CD4-positive, alpha-beta memory T cell (primary cell): Measurements from ENCODE around the gene RAB27A. TPM values are rescaled to one million over a fixed set of nuclear protein-coding genes. Genes with fewer than 3 reads are reported as not detected.
A peak's percentile ranks its signal among the peaks of the same experiment; 100 is the strongest.
"Not testable (repeated sequence)": the region's sequence is repeated elsewhere in the genome, so short reads cannot be mapped to it uniquely, and the experiment has no call there.

ENCODE experiments used
- CTCF ChIA-PET: fragments of 350-600 bp; sonication (Branson Sonifier 250); formaldehyde crosslinking; loops from one replicate; lab custom pipeline; 2021; ENCODE audit warnings: inconsistent platforms; ENCODE audit not compliant: partially characterized antibody; lab: Charles Lee
- POLR2A ChIA-PET: fragments of 350-600 bp; sonication (Branson Sonifier 250); formaldehyde crosslinking; loops from one replicate; lab custom pipeline; 2021; ENCODE audit not compliant: partially characterized antibody; lab: Charles Lee
- DNase-seq, 5 donors: peaks; one replicate each; pipeline versions ENCODE4 v3.0.0 to v3.0.0-alpha.2; 2020 to 2022; ENCODE audit warnings: mixed read lengths in 1 of 5
- H3K27ac ChIP-seq: one replicate; pipeline ENCODE4 v1.7.0; 2013; ENCODE audit warnings: low read depth, low read length
- H3K27me3 ChIP-seq: 2 replicates; pipeline ENCODE4 v1.7.0; 2013; ENCODE audit warnings: mild to moderate bottlenecking, low read length, moderate library complexity; ENCODE audit not compliant: insufficient read depth
- H3K36me3 ChIP-seq: 2 replicates; pipeline ENCODE4 v1.7.0; 2013; ENCODE audit warnings: mild to moderate bottlenecking, low read length, moderate library complexity; ENCODE audit not compliant: insufficient read depth
- H3K4me1 ChIP-seq: 2 replicates; pipeline ENCODE4 v1.7.0; 2013; ENCODE audit warnings: mild to moderate bottlenecking, low read length, moderate library complexity; ENCODE audit not compliant: insufficient read depth
- H3K4me3 ChIP-seq, 2 donors: one replicate each; pipeline ENCODE4 v1.7.0; 2013; ENCODE audit warnings: low read length in 2 of 2, mild to moderate bottlenecking in 1 of 2
- H3K9me3 ChIP-seq, 2 donors: one replicate each; pipeline ENCODE4 v1.7.0; 2013; ENCODE audit warnings: low read length in 2 of 2, control low read depth in 1 of 2; ENCODE audit not compliant: control insufficient read depth in 1 of 2
- H3K27ac Mint-ChIP-seq, 7 donors: one replicate each; pipeline ENCODE4 v1.8.0; 2020 to 2021; ENCODE audit warnings: mixed read lengths in 7 of 7, mild to moderate bottlenecking in 6 of 7, inconsistent platforms in 3 of 7, moderate library complexity in 3 of 7
- H3K27me3 Mint-ChIP-seq, 2 donors: one replicate each; pipeline ENCODE4 v1.8.0; 2020 to 2021; ENCODE audit warnings: mixed read lengths in 2 of 2
- H3K36me3 Mint-ChIP-seq, 2 donors: one replicate each; pipeline ENCODE4 v1.8.0; 2020 to 2021; ENCODE audit warnings: mixed read lengths in 2 of 2, inconsistent platforms in 1 of 2, mild to moderate bottlenecking in 1 of 2
- H3K4me1 Mint-ChIP-seq, 4 donors: one replicate each; pipeline ENCODE4 v1.8.0; 2020 to 2021; ENCODE audit warnings: mixed read lengths in 4 of 4, mild to moderate bottlenecking in 1 of 4
- H3K4me3 Mint-ChIP-seq, 8 donors: one replicate each; pipeline ENCODE4 v1.8.0; 2020 to 2021; ENCODE audit warnings: mixed read lengths in 8 of 8, mild to moderate bottlenecking in 7 of 8, moderate library complexity in 6 of 8, inconsistent platforms in 3 of 8
- H3K9me3 Mint-ChIP-seq, 8 donors: one replicate each; pipeline ENCODE4 v1.8.0; 2020 to 2021; ENCODE audit warnings: mixed read lengths in 8 of 8, mild to moderate bottlenecking in 5 of 8, inconsistent platforms in 3 of 8, moderate library complexity in 1 of 8
- intact Hi-C: fragments of 100-400 bp; cut with micrococcal nuclease; formaldehyde crosslinking; loops from one replicate; pipeline ENCODE4 v1.15.1; 2023
- polyA plus RNA-seq, 2 donors: library from polyadenylated mRNA; unstranded; fragments of 300-500 nt; fragmentation: Illumina TruSeq; gene quantifications; one replicate each; pipeline ENCODE4 v1.2.3, GENCODE V29; 2021
- total RNA-seq, 2 experiments: library from RNA; stranded (reverse); gene quantifications; one replicate each; pipeline ENCODE4 v1.2.3, GENCODE V29; 2021

RAB27A gene
- total and polyA plus RNA-seq, 4 experiments from 2014 or later: 44.6 to 55.7 (median 52.3) TPM

GRCh38 chr15:55320238-55320550, 30.6 kb upstream of the RAB27A start:
- H3K27me3 ChIP-seq: no peaks in the 10 kb centered on the region
- no peak overlapping the region for H3K4me3 ChIP-seq
- H3K27ac Mint-ChIP-seq: peak overlapping the region in 6 of 7 donors; percentile 35 to 100 (median 62)
- intact Hi-C loops: no loop called here
- peaks cover 0 to 6% (median 0%) of the 10 kb centered on the region in 8 donors for H3K9me3 Mint-ChIP-seq
- peak in 1 of 5 donors; percentile 6 for DNase-seq
- peaks cover 27 to 39% of the 10 kb centered on the region in 2 donors for H3K36me3 Mint-ChIP-seq
- CTCF ChIA-PET: interaction anchor here (1.6 to 2.1 kb wide), 3 partner anchors 29 to 123 kb away, joined by 5 to 14 read pairs (median 11); partner anchors contain the start of gene RSL24D1
- no peaks in the 10 kb centered on the region for H3K36me3 ChIP-seq
- no peaks in the 10 kb centered on the region for H3K9me3 ChIP-seq
- no peaks in the 10 kb centered on the region for H3K27me3 Mint-ChIP-seq
- H3K27ac ChIP-seq: no peak overlapping the region
- peak overlapping the region; percentile 65 to 99 (median 82) for H3K4me3 Mint-ChIP-seq
- peaks cover 37 to 73% (median 57%) of the 10 kb centered on the region in 4 donors for H3K4me1 Mint-ChIP-seq
- H3K4me1 ChIP-seq: peaks cover 66% of the 10 kb centered on the region
- POLR2A ChIA-PET: interaction anchor here (1.4 to 3.3 kb wide), 4 partner anchors 29 to 124 kb away, joined by 3 to 48 read pairs (median 15); partner anchors contain the start of genes CCPG1, PIERCE2 and RSL24D1

GRCh38 chr15:55319537-55320237, 30.1 kb upstream of the RAB27A start:
- H3K4me3 Mint-ChIP-seq: peak overlapping the region; percentile 96 to 100 (median 98)
- H3K36me3 Mint-ChIP-seq: peaks cover 27 to 39% of the 10 kb centered on the region in 2 donors
- H3K27ac Mint-ChIP-seq: peak overlapping the region; percentile 99 to 100 (median 100)
- Histone ChIP-seq H3K9me3 (no peaks in the 10 kb centered on the region), H3K4me1 (peaks cover 64% of the 10 kb centered on the region), H3K27ac (peak overlapping the region; percentile 93), H3K27me3 (no peaks in the 10 kb centered on the region), H3K4me3 (peak overlapping the region; percentile 98 to 100), H3K36me3 (no peaks in the 10 kb centered on the region)
- peaks cover 41 to 78% (median 61%) of the 10 kb centered on the region in 4 donors for H3K4me1 Mint-ChIP-seq
- CTCF ChIA-PET: interaction anchor here (0.9 to 2.2 kb wide), 9 partner anchors 11 to 122 kb away, joined by 3 to 14 read pairs (median 6); partner anchors contain the start of genes CCPG1, PIERCE2 and RSL24D1
- intact Hi-C loops: loop anchor here (1.0 to 2.0 kb wide), 4 partner anchors 29 to 122 kb away; partner anchors contain the start of genes CCPG1 and PIERCE2
- H3K27me3 Mint-ChIP-seq: no peaks in the 10 kb centered on the region
- POLR2A ChIA-PET: interaction anchor here (0.7 to 3.3 kb wide), 19 partner anchors 13 to 924 kb away, joined by 3 to 48 read pairs (median 5); partner anchors contain the start of genes CCPG1, PIERCE2, RAB27A and RSL24D1
- H3K9me3 Mint-ChIP-seq: peaks cover 0 to 6% (median 0%) of the 10 kb centered on the region in 8 donors
- DNase-seq: peak in 1 of 5 donors; percentile 4

GRCh38 chr15:55318588-55319494, 29.2 kb upstream of the RAB27A start, which contains the start of the genes PIGB and PIGBOS1:
TSS of gene PIGB (plus strand) at chr15:55319222. CDS start at chr15:55319251, 29 bp downstream.
TSS of gene PIGBOS1 (minus strand) at chr15:55319123. CDS start at chr15:55317792, 1,331 bp downstream.
- H3K9me3 Mint-ChIP-seq: peaks cover 0 to 6% (median 0%) of the 10 kb centered on the region in 8 donors
- POLR2A ChIA-PET: interaction anchor here (0.7 to 3.3 kb wide), 21 partner anchors 9 to 925 kb away, joined by 3 to 48 read pairs (median 5); partner anchors contain the start of genes CCPG1, PIERCE2, RAB27A and RSL24D1

GRCh38 chr15:55302801-55303200, 13.2 kb upstream of the RAB27A start:
- DNase-seq, H3K4me1 ChIP-seq, H3K4me3 ChIP-seq, H3K4me3 Mint-ChIP-seq, H3K27ac ChIP-seq, H3K27me3 ChIP-seq, H3K9me3 ChIP-seq, intact Hi-C loops, H3K4me1 Mint-ChIP-seq, H3K9me3 Mint-ChIP-seq, H3K27ac Mint-ChIP-seq, H3K36me3 ChIP-seq, CTCF ChIA-PET, POLR2A ChIA-PET, H3K27me3 Mint-ChIP-seq: not testable (repeated sequence)
- H3K36me3 Mint-ChIP-seq: peaks cover 4 to 18% of the 10 kb centered on the region in 2 donors

More at GRCh38 chr15:55318588-55319494, 29.2 kb upstream of the RAB27A start, which contains the start of the genes PIGB and PIGBOS1:
- H3K4me1 ChIP-seq: peaks cover 61% of the 10 kb centered on the region
- Mint-ChIP-seq H3K4me1 (peaks cover 44 to 82% (median 64%) of the 10 kb centered on the region in 4 donors), H3K27me3 (no peaks in the 10 kb centered on the region), H3K4me3 (peak within 1 kb of the TSS; percentile 96 to 100 (median 98)), H3K36me3 (peaks cover 27 to 37% of the 10 kb centered on the region in 2 donors), H3K27ac (peak within 1 kb of the TSS; percentile 99 to 100 (median 100))
- no peaks in the 10 kb centered on the region for H3K9me3 ChIP-seq
- intact Hi-C loops: loop anchor here (1.0 to 2.0 kb wide), 4 partner anchors 28 to 122 kb away; partner anchors contain the start of genes CCPG1 and PIERCE2
- peak within 1 kb of the TSS; percentile 93 for H3K27ac ChIP-seq
- CTCF ChIA-PET: interaction anchor here (0.8 to 2.2 kb wide), 12 partner anchors 8 to 124 kb away, joined by 3 to 14 read pairs (median 4); partner anchors contain the start of genes CCPG1, PIERCE2 and RSL24D1
- H3K36me3 ChIP-seq: no peaks in the 10 kb centered on the region
- peak within 1 kb of the TSS; percentile 98 to 100 for H3K4me3 ChIP-seq
- DNase-seq: peak; percentile 83 to 88 (median 87)
- no peaks in the 10 kb centered on the region for H3K27me3 ChIP-seq

- intact Hi-C loops: no loop called here
- Histone ChIP-seq H3K9me3 (no peaks in the 10 kb centered on the region), H3K27me3 (no peaks in the 10 kb centered on the region), H3K4me3 (no peak overlapping the region), H3K27ac (no peak overlapping the region), H3K4me1 (no peaks in the 10 kb centered on the region), H3K36me3 (no peaks in the 10 kb centered on the region)
- no peaks in the 10 kb centered on the region for H3K4me1 Mint-ChIP-seq
- ChIA-PET POLR2A (no interaction called here), CTCF (interaction anchor here (0.9 to 1.5 kb wide), 2 partner anchors 79 to 137 kb away, joined by 3 to 5 read pairs; no protein-coding TSS in a partner anchor)
- H3K27me3 Mint-ChIP-seq: no peaks in the 10 kb centered on the region
- no peaks in the 10 kb centered on the region for H3K36me3 Mint-ChIP-seq
- H3K27ac Mint-ChIP-seq: no peak overlapping the region
- H3K4me3 Mint-ChIP-seq: no peak overlapping the region
- no peaks in the 10 kb centered on the region for H3K9me3 Mint-ChIP-seq
- no peak for DNase-seq
These were observed 7.7 kb upstream of the RAB27A start for GRCh38 chr15:55297315-55297714.

DNA sequence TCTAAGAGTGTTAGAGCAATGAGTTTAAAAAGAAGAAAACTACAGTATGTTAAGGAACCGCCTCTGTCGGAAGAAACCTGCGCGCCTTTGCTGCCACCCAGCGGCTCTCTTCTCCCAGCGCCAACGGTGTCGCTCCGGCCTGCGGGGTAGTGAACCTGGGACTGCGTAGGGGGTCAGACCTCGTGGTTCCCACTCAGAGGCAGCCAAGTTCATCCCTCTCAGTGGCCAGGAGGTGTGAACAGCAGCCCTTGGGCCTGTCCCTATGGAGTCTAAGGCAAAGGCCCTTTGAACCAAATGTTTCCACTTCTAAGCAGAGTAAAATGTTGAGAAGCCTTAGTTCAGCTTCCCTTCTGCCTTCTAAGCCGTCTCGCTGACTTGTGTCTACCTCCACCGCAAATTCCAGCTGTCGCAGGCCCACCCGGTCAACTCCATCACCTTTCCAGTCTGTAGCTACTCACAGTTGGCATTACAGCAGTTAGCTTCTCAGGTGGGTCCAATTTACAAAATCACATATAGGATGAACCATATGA, 980 bp upstream of the RAB27A start:
- Histone ChIP-seq H3K9me3 (no peaks in the 10 kb centered on the region), H3K27me3 (no peaks in the 10 kb centered on the region), H3K4me3 (peak overlapping the region; percentile 66 to 85), H3K4me1 (peaks cover 36% of the 10 kb centered on the region), H3K27ac (peak overlapping the region; percentile 96), H3K36me3 (no peaks in the 10 kb centered on the region)
- Mint-ChIP-seq H3K9me3 (no peaks in the 10 kb centered on the region), H3K27me3 (no peaks in the 10 kb centered on the region), H3K4me1 (peaks cover 26 to 49% (median 31%) of the 10 kb centered on the region in 4 donors), H3K4me3 (peak overlapping the region; percentile 88 to 96 (median 93)), H3K27ac (peak overlapping the region; percentile 87 to 96 (median 95)), H3K36me3 (peaks cover 7 to 17% of the 10 kb centered on the region in 2 donors)
- intact Hi-C loops: loop anchor here (1.0 to 2.0 kb wide), 8 partner anchors 11 to 149 kb away; partner anchors contain the start of genes PIGB and PIGBOS1
- ChIA-PET POLR2A (interaction anchor here (0.8 to 2.0 kb wide), 7 partner anchors 9 to 93 kb away, joined by 3 to 8 read pairs (median 4); partner anchors contain the start of genes PIGB, PIGBOS1 and RSL24D1), CTCF (interaction anchor here (0.8 to 5.0 kb wide), 23 partner anchors 9 to 261 kb away, joined by 3 to 159 read pairs (median 5); partner anchors contain the start of genes PIGB, PIGBOS1 and RSL24D1)
- DNase-seq: peak; percentile 80 to 84 (median 82)
